ENCODE measurements around the gene NCAPH2. TPM values are rescaled to one million over a fixed set of nuclear protein-coding genes. Genes with fewer than 3 reads are reported as not detected.

Gene NCAPH2
- total and polyA plus RNA-seq, 9 of the 15 experiments (the other 6 are each of a cell fraction or from before 2014, with no cell fraction given) = 3.6 to 88.6 (median 32.4) TPM

DNA sequence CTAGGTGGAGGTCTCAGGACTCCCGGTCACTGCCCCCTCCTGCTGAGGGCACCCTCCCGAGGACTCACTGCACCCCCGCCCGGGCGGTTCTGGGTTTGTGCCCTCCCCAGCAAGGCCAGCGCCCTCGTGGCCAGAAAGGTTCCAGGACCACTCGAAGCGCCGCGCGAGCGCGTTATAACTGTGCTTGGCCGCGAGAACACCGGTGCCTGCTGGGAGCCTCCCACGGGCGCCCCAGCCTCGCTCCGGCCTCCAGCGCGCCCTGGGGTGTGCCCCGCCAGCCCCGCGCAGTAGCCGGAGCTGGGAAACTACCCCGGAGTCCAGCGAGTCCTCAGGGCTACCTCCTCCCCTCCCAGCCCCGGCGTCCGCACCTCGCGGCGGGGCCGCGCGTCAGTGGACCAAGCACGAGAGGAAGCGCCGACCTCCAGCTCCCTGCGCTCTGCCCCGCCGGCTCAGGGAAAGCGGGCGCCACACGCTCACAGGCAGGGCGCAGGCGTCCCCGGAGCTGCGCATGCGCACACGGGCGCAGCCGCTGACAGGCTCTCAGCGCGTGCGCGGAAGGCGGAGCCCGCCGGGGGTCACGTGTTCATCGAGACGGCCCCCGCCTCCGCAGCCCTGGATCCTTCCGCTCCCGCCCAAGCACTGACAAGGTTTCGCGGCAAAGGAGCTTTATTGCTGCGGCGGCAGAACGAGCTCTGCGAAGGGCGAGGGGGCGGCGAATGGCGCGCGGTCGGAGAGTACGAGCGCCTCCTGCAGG, 17.3 kb downstream of the NCAPH2 start, which contains the start of gene SCO2 (continued):
- TF ChIP-seq RBM34 (IDR thresholded peaks at IDR 0.05; ENCODE audit: borderline replicate concordance, insufficient read depth, low read length) (0 out of 2 replicates have a peak, but pooled peaks have one; percentile 3), HNRNPLL (IDR thresholded peaks at IDR 0.05; ENCODE audit: low read depth, low read length, poor library complexity, severe bottlenecking) (peak; percentile 8), ZNF717 (CRISPR knock-in tag; IDR thresholded peaks at IDR 0.05) (0 out of 2 replicates have a peak, but pooled peaks have one; percentile 83), EP400 (IDR thresholded peaks at IDR 0.05) (peak; percentile 77; the same call in 1 of the 2 replicates), ZNF324 (CRISPR knock-in tag; IDR thresholded peaks at IDR 0.05) (no peak), HNRNPK (IDR thresholded peaks at IDR 0.05; ENCODE audit: low read depth, low read length, poor library complexity, severe bottlenecking) (peak; percentile 5), ZNF146 (CRISPR knock-in tag; IDR thresholded peaks at IDR 0.05; ENCODE audit: unreplicated experiment) (no peak), FOXP4 (CRISPR knock-in tag; IDR thresholded peaks at IDR 0.05; ENCODE audit: borderline replicate concordance) (0 out of 2 replicates have a peak, but pooled peaks have one; percentile 38), ZNF316 (IDR thresholded peaks at IDR 0.05) (peak; percentile 56; the same call in 1 of the 2 replicates), E2F1 (CRISPR knock-in tag; IDR thresholded peaks at IDR 0.05) (peak; percentile 83; the same call in 1 of the 2 replicates), TFAP4 (CRISPR knock-in tag; IDR thresholded peaks at IDR 0.05; ENCODE audit: borderline replicate concordance) (peak; percentile 71), FOXK2 (conservative IDR thresholded peaks at IDR 0.05 in 1 of 2, IDR thresholded peaks at IDR 0.05 in 1 of 2; ENCODE audit: low read depth in 2 of 2) (peak in 1 of 2 experiments; percentile 49; a peak in 1 of 4 replicates), CBFA2T2 (conservative IDR thresholded peaks at IDR 0.05) (peak; percentile 83), CBX1 (IDR thresholded peaks at IDR 0.05; ENCODE audit: low read depth) (peak; percentile 62), L3MBTL2 (IDR thresholded peaks at IDR 0.05) (peak; percentile 95)
- TF ChIP-seq, protein P1, sequence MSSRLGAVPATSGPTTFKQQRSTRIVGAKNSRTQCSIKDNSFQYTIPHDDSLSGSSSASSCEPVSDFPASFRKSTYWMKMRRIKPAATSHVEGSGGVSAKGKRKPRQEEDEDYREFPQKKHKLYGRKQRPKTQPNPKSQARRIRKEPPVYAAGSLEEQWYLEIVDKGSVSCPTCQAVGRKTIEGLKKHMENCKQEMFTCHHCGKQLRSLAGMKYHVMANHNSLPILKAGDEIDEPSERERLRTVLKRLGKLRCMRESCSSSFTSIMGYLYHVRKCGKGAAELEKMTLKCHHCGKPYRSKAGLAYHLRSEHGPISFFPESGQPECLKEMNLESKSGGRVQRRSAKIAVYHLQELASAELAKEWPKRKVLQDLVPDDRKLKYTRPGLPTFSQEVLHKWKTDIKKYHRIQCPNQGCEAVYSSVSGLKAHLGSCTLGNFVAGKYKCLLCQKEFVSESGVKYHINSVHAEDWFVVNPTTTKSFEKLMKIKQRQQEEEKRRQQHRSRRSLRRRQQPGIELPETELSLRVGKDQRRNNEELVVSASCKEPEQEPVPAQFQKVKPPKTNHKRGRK (tag; IDR thresholded peaks at IDR 0.05) = no peak
- TF ChIP-seq, protein P2, sequence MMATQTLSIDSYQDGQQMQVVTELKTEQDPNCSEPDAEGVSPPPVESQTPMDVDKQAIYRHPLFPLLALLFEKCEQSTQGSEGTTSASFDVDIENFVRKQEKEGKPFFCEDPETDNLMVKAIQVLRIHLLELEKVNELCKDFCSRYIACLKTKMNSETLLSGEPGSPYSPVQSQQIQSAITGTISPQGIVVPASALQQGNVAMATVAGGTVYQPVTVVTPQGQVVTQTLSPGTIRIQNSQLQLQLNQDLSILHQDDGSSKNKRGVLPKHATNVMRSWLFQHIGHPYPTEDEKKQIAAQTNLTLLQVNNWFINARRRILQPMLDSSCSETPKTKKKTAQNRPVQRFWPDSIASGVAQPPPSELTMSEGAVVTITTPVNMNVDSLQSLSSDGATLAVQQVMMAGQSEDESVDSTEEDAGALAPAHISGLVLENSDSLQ (IDR thresholded peaks at IDR 0.05) = peak; percentile 47
- TF ChIP-seq, protein P3, sequence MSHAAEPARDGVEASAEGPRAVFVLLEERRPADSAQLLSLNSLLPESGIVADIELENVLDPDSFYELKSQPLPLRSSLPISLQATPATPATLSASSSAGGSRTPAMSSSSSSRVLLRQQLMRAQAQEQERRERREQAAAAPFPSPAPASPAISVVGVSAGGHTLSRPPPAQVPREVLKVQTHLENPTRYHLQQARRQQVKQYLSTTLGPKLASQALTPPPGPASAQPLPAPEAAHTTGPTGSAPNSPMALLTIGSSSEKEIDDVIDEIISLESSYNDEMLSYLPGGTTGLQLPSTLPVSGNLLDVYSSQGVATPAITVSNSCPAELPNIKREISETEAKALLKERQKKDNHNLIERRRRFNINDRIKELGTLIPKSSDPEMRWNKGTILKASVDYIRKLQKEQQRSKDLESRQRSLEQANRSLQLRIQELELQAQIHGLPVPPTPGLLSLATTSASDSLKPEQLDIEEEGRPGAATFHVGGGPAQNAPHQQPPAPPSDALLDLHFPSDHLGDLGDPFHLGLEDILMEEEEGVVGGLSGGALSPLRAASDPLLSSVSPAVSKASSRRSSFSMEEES (CRISPR knock-in tag; IDR thresholded peaks at IDR 0.05) = peak; percentile 98
